ENCODE results near the gene HACD2.

DNA sequence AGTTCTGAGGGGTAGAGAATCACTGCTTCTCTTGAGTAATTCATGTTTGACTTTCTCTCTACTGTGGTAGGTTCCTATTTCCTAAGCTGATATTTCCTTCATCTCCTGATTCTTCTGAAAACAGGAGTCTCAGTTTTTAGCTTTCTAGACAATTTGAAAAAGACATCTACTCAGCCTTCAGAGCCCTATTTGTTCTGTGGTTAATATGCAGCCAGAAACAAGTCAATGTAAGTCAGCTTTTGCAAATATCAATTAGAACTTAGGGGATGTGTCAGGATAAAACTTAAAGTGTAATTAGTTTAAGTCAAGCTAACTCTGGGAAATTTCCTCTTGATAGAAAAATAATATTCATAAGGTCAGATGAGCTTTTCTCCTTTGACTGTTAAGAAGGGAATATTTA lies 21.7 kb upstream of the HACD2 start:
- TF ChIP-seq, protein P1, sequence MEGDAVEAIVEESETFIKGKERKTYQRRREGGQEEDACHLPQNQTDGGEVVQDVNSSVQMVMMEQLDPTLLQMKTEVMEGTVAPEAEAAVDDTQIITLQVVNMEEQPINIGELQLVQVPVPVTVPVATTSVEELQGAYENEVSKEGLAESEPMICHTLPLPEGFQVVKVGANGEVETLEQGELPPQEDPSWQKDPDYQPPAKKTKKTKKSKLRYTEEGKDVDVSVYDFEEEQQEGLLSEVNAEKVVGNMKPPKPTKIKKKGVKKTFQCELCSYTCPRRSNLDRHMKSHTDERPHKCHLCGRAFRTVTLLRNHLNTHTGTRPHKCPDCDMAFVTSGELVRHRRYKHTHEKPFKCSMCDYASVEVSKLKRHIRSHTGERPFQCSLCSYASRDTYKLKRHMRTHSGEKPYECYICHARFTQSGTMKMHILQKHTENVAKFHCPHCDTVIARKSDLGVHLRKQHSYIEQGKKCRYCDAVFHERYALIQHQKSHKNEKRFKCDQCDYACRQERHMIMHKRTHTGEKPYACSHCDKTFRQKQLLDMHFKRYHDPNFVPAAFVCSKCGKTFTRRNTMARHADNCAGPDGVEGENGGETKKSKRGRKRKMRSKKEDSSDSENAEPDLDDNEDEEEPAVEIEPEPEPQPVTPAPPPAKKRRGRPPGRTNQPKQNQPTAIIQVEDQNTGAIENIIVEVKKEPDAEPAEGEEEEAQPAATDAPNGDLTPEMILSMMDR (IDR thresholded peaks at IDR 0.05 in 2 of 3, conservative IDR thresholded peaks at IDR 0.05 in 1 of 3; ENCODE audit: borderline replicate concordance in 1 of 3, insufficient read depth in 1 of 3, low read depth in 2 of 3, low read length in 2 of 3): no peak
- TF ChIP-seq POLR2AphosphoS5 (IDR thresholded peaks at IDR 0.05; ENCODE audit: low read depth, low read length) (no peak), EGR1 (IDR thresholded peaks at IDR 0.05; ENCODE audit: low read depth) (no peak), FOSL1 (IDR thresholded peaks at IDR 0.05; ENCODE audit: low read depth) (no peak), SP1 (IDR thresholded peaks at IDR 0.05; ENCODE audit: low read depth) (no peak), JUND (IDR thresholded peaks at IDR 0.05) (no peak), MAX (IDR thresholded peaks at IDR 0.05) (no peak)

Measured in HCT116 (cell line).